GM18498 (cell line): Measurements from ENCODE around the gene GOSR2.
"Not testable (repeated sequence)": the region's sequence is repeated elsewhere in the genome, so short reads cannot be mapped to it uniquely, and the experiment has no call there.

ENCODE experiments used
- ATAC-seq: cut with Tn5 transposase; IDR thresholded peaks from one replicate; pipeline ENCODE4 v1.9.1; 2021; ENCODE audit warnings: mild to moderate bottlenecking, moderate library complexity; ENCODE audit not compliant: unreplicated experiment

Gene GOSR2

DNA sequence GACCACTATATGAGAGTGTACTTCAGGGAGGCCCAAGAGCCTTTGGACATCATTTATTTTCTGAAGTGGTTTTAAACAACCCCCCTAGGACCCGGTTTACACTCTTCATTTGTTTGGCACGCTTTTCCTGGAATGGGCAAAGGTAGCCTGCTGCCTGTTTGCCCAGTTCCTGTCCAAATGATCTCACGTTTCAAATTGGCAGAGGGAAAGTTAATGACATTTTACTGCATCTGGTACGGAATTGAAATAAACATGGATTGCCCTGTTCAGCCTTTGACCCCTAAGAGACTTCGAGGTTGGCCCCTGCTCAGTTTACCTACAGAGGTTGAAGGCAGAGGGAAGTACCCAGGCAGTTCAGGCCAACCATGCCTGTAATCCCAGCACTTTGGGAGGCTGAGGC is 61.9 kb downstream of the GOSR2 start:
- ATAC-seq, result no peak

- ATAC-seq, result no peak
Observed at GRCh38 chr17:46986366-46986765, 63.4 kb downstream of the GOSR2 start.

DNA sequence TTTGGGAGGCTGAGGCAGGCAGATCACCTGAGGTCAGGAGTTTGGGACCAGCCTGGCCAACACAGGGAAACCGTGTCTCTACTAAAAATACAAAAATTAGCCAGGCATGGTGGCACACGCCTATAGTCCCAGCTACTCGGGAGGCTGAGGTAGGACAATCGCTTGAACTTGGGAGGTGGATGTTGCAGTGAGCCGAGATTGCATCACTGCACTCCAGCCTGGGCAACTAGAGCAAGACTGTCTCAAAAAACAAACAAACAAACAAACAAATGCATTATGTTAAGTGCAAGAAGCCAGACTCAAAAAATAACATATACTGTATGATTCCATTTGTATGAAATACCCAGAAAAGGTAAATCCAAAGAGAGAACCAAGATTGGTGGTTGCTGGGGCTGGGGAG is 65.0 kb downstream of the GOSR2 start:
- ATAC-seq, result not testable (repeated sequence)

DNA sequence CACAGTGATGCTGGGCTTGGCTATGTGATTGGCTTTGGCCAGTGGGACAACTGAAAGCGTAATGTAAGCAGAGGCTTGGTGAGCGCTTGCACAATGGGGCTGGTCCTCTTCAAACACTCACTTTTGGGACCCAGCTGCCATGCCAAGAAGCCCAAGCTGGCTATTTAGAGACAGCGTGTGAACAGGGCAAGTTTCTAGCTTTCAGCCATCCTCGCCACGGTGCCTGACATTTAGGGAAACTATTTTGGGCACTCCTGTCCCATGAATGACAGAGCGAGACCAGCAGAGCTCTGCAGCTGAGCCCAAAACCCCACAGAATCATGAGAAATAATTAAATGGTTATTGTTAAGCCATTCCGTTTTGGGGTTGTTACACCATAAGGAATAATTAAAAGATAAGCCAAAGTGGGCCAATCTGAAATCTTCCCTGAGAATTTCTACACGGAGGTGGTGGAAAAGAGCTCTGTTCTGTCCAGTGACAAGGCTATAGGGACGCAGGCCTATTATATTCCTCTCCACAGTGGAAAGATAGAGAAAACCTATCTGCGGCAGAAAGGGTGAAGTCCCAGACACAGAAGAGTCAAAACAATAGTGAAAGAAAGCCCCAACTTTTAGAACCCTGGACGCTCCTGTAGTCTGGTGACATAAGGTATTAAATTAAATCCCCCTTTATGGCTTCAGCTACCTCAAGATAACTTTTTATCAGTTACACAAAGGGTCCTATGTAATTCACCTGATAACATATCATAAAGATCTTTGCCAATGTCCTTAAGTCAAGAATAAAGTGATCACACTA is 66.9 kb downstream of the GOSR2 start:
- ATAC-seq, result no peak

DNA sequence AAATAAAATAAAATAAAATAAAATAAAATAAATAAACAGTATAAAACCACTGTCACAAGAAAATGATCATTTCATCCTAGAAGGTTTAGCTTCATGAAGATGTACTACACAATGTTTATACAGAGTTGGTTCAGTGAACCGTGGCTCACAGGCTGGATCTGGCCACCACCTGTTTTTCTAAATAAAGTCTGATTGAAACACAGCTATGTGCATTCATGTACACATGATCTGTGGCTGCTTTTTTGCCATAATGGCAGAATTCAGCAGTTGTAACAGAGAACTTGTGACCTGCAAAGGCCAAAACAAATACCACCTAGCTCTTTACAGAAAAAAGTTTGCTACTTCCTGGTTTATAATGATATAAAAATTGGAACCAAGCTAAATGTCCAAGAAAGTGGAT is 68.7 kb downstream of the GOSR2 start:
- ATAC-seq, result no peak
